Neuron (in vitro differentiated cells): ENCODE results near the gene TRIP11.
"Not testable (repeated sequence)": the region's sequence is repeated elsewhere in the genome, so short reads cannot be mapped to it uniquely, and the experiment has no call there.

ENCODE experiments used
- H2AFZ ChIP-seq: one replicate; pipeline ENCODE4 v1.6.1; 2013; ENCODE audit warnings: low read depth, mild to moderate bottlenecking, inconsistent platforms, low read length, moderate library complexity
- H3K27me3 ChIP-seq: one replicate; pipeline ENCODE4 v1.6.1; 2013; ENCODE audit warnings: low read length; ENCODE audit not compliant: insufficient read depth
- H3K36me3 ChIP-seq: one replicate; pipeline ENCODE4 v1.6.1; 2013; ENCODE audit warnings: low read length; ENCODE audit not compliant: insufficient read depth
- H3K4me1 ChIP-seq: one replicate; pipeline ENCODE4 v1.6.1; 2013; ENCODE audit warnings: low read length; ENCODE audit not compliant: insufficient read depth
- H3K4me3 ChIP-seq: 2 replicates; pipeline ENCODE4 v1.5.1; 2013; ENCODE audit warnings: mild to moderate bottlenecking, low read length, moderate library complexity
- H3K9me3 ChIP-seq: one replicate; pipeline ENCODE4 v1.6.1; 2013; ENCODE audit warnings: low read length

Gene TRIP11

DNA sequence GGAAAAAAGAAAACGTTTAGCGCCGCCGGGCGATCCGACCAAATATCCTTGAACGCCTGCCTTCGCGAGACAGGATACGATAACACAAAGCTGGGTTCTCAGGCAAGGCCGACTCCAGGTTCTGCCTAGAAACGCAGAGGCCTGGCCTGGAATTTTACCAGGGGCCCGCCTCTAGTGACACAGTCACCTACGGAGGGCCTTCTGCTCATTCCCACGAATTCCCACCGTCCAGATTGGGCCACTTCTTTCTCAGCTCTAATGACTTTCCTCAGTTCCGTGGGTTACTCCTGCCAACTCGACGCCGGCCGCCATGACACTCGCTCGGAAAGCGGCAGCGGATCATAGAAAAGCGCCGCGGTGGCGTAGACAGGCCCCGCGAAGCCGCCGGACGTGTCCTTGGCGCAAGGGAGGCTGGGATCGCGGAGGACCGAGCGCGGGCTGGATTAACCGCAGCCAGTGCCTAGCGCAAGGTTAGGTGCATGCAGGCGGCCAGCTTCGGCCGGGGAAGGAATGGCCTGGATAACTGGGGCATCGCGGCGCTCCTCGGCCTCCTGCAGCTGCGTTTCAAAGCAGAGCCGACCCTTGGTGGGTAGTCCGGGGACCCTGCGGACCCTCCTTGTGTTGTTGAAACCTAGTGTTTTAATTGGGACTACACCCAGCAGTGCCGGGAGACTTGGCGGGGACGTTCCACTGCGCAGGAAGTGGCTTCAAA lies at the start of gene TRIP11:
TRIP11 (minus strand) TSS at position 341 of the 712 bp plus-strand sequence. CDS start 374 bp downstream, outside the sequence.
- peaks cover 16% of the 10 kb centered on the region for H3K4me1 ChIP-seq
- H3K4me3 ChIP-seq, result peak within 1 kb of the TSS; percentile 63
- no peaks in the 10 kb centered on the region for H3K9me3 ChIP-seq
- H2AFZ ChIP-seq, result peak within 1 kb of the TSS; percentile 64
- peaks cover 3% of the 10 kb centered on the region for H3K36me3 ChIP-seq
- H3K27me3 ChIP-seq, result no peaks in the 10 kb centered on the region

DNA sequence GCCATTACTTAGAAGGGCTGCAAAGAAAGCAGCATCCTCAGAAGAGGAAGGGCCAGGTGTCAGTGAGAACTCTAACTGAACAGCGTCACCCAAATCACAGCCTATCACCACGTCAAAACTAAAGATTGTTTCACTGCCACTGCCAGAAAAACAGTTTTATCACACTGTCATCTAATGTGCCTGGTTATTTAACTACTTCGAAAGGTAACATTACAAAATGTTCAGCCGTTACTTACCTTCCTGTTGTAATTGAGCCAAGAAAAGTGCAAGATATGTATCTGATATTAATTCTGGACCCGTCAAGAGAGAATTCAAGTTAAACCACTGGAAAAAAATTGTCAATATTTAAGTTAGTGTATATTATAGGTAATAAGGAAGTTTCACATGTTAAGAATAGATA lies 48.6 kb upstream of the TRIP11 start:
- Histone ChIP-seq H2AFZ (no peak overlapping the region), H3K27me3 (no peaks in the 10 kb centered on the region), H3K4me3 (no peak overlapping the region), H3K4me1 (no peaks in the 10 kb centered on the region), H3K9me3 (no peaks in the 10 kb centered on the region), H3K36me3 (peaks cover 48% of the 10 kb centered on the region)

DNA sequence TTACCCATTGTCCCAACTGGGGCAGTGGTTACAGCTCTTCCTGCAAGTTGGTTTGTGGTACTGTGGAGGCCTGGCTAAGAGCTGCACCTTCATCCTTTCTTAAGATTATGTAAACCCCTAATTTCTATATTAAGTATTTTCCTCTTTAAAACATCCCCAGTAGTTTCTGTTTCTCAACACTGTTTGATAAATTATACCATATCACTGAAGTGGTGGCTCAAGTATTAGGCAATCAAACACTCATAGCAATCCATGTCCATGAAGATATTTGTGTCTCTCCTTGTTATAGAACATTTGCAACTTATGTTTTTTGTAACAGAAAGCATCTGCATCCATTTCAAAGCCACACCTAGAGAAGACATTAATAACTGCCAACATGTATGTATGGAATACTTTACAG lies 34.7 kb upstream of the TRIP11 start:
- Histone ChIP-seq H2AFZ (no peak overlapping the region), H3K27me3 (no peaks in the 10 kb centered on the region), H3K4me3 (no peak overlapping the region), H3K36me3 (peaks cover 41% of the 10 kb centered on the region), H3K4me1 (no peaks in the 10 kb centered on the region), H3K9me3 (no peaks in the 10 kb centered on the region)

DNA sequence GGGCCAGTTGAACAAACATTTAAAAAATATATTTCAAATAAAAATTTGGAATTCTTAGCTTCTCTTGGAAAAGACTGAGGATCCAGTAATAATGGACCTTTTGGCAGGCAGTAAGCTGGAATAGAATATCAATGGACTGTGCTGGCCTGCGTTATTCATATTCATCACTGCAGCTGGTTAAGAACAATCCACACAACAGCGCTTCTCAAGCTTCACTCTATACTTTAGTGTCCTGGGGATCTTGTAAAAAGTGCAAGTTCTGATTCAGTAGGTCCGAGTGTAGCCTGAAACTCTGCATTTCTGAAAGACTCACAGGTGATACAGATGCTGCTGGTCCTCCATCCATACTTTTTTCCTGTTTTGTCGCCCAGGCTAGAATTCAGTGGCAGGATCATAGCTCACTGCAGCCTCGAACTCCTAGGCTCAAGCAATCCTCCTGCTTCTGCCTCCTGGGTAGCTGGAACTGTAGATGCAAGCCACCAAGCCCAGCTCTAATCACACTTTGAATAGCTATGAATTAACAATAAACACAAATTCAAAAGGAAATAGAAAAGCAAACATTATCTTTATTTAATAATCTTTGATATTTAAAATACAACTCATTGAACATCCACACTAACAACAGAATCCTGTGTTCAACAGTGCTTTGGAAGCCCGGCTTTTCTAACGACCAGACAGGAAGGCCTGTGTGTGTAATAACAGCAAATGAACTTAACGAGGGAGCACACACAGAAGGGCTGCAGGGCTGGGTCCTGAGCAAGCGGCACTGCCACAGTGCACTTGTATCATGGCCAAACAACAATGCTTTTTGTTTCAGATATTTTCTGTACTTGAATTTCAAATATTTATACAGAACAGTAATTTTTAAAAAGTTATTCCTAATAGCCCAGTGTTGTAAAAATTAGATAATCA lies 18.4 kb upstream of the TRIP11 start:
- Histone ChIP-seq H2AFZ (no peak overlapping the region), H3K4me1 (no peaks in the 10 kb centered on the region), H3K9me3 (no peaks in the 10 kb centered on the region), H3K36me3 (peaks cover 5% of the 10 kb centered on the region), H3K4me3 (no peak overlapping the region), H3K27me3 (no peaks in the 10 kb centered on the region)

DNA sequence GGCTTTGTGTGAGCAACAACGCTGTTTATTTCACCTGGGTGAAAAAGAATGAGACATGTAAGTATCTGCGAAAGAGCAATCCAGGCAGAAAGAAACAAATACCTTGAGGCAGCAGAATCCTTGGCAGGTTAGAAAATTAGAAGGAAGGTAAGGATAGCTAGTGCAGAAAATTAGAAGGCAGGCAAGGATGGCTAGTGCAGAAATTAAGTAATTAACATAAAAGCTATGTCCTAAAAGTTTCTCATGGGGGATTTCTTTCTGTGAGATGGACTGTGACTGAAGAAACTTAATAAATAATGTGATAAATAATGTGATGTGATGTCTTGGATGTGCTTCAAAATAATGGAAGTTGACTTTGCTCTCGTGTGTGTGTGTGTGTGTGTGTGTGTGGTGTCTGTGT lies 9.9 kb upstream of the TRIP11 start:
- Histone ChIP-seq H3K4me1 (no peaks in the 10 kb centered on the region), H2AFZ (no peak overlapping the region), H3K9me3 (peaks cover 9% of the 10 kb centered on the region), H3K36me3 (peaks cover 2% of the 10 kb centered on the region), H3K4me3 (no peak overlapping the region), H3K27me3 (no peaks in the 10 kb centered on the region)

DNA sequence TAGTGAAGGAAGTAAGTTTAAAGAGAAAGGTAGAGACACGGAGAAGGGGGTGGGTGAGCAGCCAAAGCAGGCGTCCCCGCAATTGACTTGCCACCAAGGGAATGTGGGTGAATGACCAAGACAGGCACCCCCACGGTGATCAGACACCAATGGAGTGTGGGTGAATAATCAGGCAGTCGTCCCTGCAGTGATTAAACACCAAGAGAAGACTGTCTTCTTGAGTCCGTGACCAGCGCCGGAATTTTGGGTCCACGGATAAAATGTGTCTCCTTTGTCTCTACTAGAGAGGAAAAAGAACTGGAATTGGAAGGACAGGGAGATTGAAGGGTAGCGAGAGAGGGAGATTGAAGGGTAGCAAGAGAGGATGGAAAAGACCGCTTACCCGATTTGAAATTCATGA lies 9.4 kb upstream of the TRIP11 start:
- H3K36me3 ChIP-seq, H3K27me3 ChIP-seq, H3K9me3 ChIP-seq, H3K4me3 ChIP-seq, H2AFZ ChIP-seq, H3K4me1 ChIP-seq: not testable (repeated sequence)

DNA sequence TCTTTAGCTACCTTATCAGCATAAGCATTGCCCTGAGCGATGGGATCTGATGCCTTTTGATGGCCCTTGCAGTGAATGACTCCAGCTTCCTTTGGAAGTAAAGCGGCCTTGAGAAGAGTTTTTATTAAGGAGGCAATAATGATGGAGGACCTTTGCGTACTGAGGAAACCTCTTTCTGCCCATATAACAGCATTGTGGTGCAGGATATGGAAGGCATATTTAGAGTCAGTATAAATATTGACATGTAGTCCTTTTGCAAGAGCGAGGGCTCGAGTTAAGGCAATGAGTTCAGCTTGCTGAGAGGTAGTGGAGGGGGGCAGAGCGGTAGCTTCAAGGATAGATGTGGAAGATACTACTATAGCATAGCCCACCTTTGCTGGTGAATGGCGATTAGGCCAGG lies 6.0 kb upstream of the TRIP11 start:
- H3K9me3 ChIP-seq, H3K4me1 ChIP-seq, H3K27me3 ChIP-seq, H3K36me3 ChIP-seq, H2AFZ ChIP-seq, H3K4me3 ChIP-seq: not testable (repeated sequence)

DNA sequence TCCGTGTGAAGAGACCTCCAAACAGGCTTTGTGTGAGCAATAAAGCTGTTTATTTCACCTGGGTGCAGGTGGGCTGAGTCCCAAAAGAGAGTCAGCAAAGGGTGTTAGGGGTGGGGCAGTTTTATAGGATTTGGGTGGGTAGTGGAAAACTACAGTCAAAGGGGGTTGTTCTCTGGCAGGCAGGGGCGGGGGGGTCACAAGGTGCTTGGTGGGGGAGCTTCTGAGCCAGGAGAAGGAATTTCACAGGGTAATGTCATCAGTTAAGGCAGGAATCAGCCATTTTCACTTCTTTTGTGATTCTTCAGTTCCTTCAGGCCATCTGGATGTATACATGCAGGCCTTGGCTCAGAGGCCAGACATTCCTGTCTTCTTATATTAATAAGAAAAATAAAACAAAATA lies 1.9 kb upstream of the TRIP11 start:
- H3K4me1 ChIP-seq, result peaks cover 16% of the 10 kb centered on the region
- H3K36me3 ChIP-seq, H2AFZ ChIP-seq, H3K27me3 ChIP-seq, H3K4me3 ChIP-seq, H3K9me3 ChIP-seq: not testable (repeated sequence)

DNA sequence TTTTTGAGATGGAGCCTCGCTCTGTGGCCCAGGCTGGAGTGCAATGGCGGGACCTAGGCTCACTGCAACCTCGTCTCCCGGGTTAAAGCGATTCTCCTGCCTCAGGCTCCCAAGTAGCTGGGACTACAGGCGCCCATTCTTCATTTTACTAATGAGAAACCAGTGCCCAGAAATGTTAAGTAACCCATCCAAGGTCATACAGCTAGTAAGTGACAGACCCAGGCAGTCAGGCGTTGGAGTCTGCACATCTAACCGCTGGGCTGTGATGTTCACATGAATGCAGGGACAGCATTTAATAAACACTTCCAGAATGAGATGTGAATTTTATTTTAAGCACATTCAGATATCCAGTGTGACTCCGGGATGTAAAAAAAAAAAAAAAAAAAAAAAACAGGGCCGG lies 1.3 kb upstream of the TRIP11 start:
- peaks cover 2% of the 10 kb centered on the region for H3K9me3 ChIP-seq
- peaks cover 16% of the 10 kb centered on the region for H3K4me1 ChIP-seq
- H3K36me3 ChIP-seq, result peaks cover 4% of the 10 kb centered on the region
- no peak overlapping the region for H3K4me3 ChIP-seq
- no peaks in the 10 kb centered on the region for H3K27me3 ChIP-seq
- peak overlapping the region; percentile 64 for H2AFZ ChIP-seq

DNA sequence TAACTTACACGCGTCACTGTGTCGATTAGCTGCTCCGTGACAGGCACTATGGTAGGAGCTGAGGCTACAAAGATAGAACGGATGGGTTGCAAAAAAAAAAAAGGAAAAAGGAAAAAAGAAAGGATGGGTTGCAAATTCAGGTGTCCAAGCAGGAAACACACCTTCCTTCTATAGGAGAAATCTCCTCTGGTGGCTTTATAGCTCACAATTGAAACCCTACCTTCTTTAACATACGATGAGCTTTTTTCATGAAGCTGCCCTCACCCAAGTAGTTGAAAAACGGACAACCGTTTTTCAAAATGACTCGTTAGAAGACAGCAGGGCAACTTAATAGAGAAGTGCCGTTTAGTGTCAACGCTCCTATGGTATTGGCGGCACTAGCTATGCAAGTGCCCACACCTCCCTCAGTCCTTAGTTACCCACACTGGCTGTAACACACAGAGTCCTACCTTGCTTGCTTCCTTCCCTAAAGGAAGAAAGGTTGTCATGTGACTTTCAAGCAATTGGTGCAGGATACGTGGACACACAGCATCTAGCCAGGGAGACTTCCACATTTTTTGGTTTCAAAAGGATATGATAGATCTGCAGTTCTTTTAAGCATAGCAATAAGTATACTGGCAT lies 682 bp upstream of the TRIP11 start:
- H3K4me3 ChIP-seq, result peak overlapping the region; percentile 63
- peak overlapping the region; percentile 64 for H2AFZ ChIP-seq
- peaks cover 4% of the 10 kb centered on the region for H3K36me3 ChIP-seq
- H3K27me3 ChIP-seq, result no peaks in the 10 kb centered on the region
- no peaks in the 10 kb centered on the region for H3K9me3 ChIP-seq
- H3K4me1 ChIP-seq, result peaks cover 16% of the 10 kb centered on the region

DNA sequence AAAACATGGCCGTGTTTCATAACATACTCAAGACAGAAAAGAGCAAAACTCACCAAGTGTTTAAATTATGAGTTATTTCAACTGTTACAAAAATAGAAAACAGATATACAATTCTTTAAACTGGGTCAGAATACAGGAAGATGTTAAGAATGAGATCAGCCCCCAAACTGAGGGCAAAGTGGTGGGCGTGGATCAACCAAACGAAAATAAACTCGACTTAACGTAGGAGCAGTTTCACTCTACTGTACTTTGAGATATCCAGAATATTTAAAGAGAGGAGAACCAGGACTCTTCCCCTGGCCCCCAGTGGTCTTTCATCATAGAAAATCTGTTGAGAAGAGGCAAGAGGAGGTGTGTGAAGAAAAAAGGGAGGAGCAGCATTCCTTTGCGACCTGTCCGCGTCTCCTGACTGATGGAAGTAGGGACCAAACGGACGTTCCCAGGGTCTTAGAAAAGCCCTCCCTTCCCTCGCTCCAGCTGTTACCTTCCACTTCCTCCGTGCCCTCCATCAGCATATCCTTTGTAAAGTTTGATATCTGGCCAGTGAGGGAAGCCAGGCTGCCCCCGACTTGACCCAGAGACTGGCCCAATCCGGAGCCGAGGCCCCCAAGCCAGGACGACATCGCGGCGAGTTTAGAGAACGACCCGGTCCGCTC lies 668 bp downstream of the TRIP11 start:
- Histone ChIP-seq H2AFZ (peak overlapping the region; percentile 64), H3K9me3 (peaks cover 3% of the 10 kb centered on the region), H3K4me1 (peaks cover 16% of the 10 kb centered on the region), H3K4me3 (peak overlapping the region; percentile 63), H3K27me3 (no peaks in the 10 kb centered on the region), H3K36me3 (no peaks in the 10 kb centered on the region)

DNA sequence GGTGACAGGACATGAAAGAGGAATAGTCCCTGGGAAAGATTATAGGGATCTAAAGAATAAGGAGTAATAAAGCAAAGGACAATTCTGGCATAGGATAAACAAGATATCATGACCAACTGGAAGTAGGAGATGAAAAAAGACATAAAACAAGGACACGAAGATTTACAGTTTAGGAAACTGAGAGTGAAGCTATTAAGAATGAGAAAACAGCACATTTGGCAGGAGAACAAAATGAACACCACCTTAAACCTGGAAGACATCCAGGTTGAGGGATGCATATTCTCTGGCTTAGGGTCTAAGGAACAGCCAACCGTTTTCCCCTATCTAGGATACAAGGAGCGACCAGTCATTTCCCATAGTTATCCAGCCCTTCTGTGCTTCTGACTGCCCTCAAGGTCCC lies 1.9 kb downstream of the TRIP11 start:
- Histone ChIP-seq H3K27me3 (no peaks in the 10 kb centered on the region), H3K4me3 (peak overlapping the region; percentile 63), H3K4me1 (peaks cover 16% of the 10 kb centered on the region), H3K9me3 (peaks cover 3% of the 10 kb centered on the region), H3K36me3 (peaks cover 2% of the 10 kb centered on the region), H2AFZ (no peak overlapping the region)

DNA sequence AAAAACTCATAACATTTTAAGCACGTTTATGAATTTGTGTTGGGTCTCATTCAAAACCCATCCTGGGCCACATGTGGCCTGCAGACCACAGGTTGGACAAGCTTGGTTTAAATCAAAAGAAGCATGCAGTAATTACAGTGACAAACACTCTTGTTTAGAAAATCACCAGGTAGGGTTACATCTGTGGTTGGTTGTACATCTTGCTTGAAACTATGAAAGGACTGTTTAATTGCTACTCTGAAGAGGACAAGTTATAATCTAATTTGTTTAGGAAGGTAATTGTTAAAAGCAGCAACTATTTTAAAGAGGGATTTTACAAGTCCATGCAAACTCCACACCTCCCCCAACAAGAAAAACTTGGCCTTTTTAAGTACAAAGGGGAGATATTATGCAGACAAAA lies 4.0 kb downstream of the TRIP11 start:
- H2AFZ ChIP-seq, result no peak overlapping the region
- no peak overlapping the region for H3K4me3 ChIP-seq
- H3K27me3 ChIP-seq, result no peaks in the 10 kb centered on the region
- peaks cover 3% of the 10 kb centered on the region for H3K9me3 ChIP-seq
- peaks cover 12% of the 10 kb centered on the region for H3K36me3 ChIP-seq
- H3K4me1 ChIP-seq, result peaks cover 12% of the 10 kb centered on the region
